Astrocyte (in vitro differentiated cells and primary cell): Measurements from ENCODE around the gene SMCO1. TPM values are rescaled to one million over a fixed set of nuclear protein-coding genes. Genes with fewer than 3 reads are reported as not detected.

Experiments
- DNase-seq: peaks from one replicate; pipeline ENCODE4 v3.0.0-alpha.2; 2010; ENCODE audit warnings: low read depth
- FAIRE-seq: peaks from 2 replicates; lab custom pipeline; 2011; peaks lifted over from hg19 to GRCh38; lab: Jason Lieb, UNC
- H2AFZ ChIP-seq: 2 replicates; pipeline ENCODE4 v1.6.0; 2012; ENCODE audit warnings: low read depth, low read length, inconsistent platforms
- H3K27ac ChIP-seq: 2 replicates; pipeline ENCODE4 v1.5.1; 2011; ENCODE audit warnings: low read depth, low read length, inconsistent platforms
- H3K27me3 ChIP-seq: 2 replicates; pipeline ENCODE4 v1.6.0; 2011; ENCODE audit warnings: low read length, inconsistent platforms; ENCODE audit not compliant: insufficient read depth
- H3K36me3 ChIP-seq: 2 replicates; pipeline ENCODE4 v1.5.1; 2011; ENCODE audit warnings: low read length, inconsistent platforms; ENCODE audit not compliant: insufficient read depth
- H3K4me1 ChIP-seq: 2 replicates; pipeline ENCODE4 v1.5.1; 2011; ENCODE audit warnings: low read length, inconsistent platforms; ENCODE audit not compliant: insufficient read depth
- H3K4me2 ChIP-seq: 2 replicates; pipeline ENCODE4 v1.6.0; 2012; ENCODE audit warnings: low read length, inconsistent platforms
- H3K4me3 ChIP-seq: 2 replicates; pipeline ENCODE4 v1.5.1; 2011; ENCODE audit warnings: low read depth, mild to moderate bottlenecking, low read length, inconsistent platforms; ENCODE audit not compliant: insufficient read depth
- H3K79me2 ChIP-seq: 2 replicates; pipeline ENCODE4 v1.6.0; 2012; ENCODE audit warnings: mild to moderate bottlenecking, low read length, inconsistent platforms; ENCODE audit not compliant: insufficient read depth
- H3K9ac ChIP-seq: 2 replicates; pipeline ENCODE4 v1.6.0; 2012; ENCODE audit warnings: mild to moderate bottlenecking, low read length, inconsistent platforms
- H3K9me3 ChIP-seq: 2 replicates; pipeline ENCODE4 v1.5.1; 2012; ENCODE audit warnings: low read depth, mild to moderate bottlenecking, low read length, inconsistent platforms; ENCODE audit not compliant: insufficient read depth
- H4K20me1 ChIP-seq: 2 replicates; pipeline ENCODE4 v1.6.0; 2012; ENCODE audit warnings: low read length, inconsistent platforms; ENCODE audit not compliant: insufficient read depth
- H3K27ac Mint-ChIP-seq: one replicate; pipeline ENCODE4 v1.8.0; 2021; ENCODE audit warnings: mild to moderate bottlenecking, mixed read lengths; ENCODE audit not compliant: unreplicated experiment
- H3K27me3 Mint-ChIP-seq: one replicate; pipeline ENCODE4 v1.8.0; 2021; ENCODE audit warnings: low read depth, mixed read lengths; ENCODE audit not compliant: unreplicated experiment
- H3K36me3 Mint-ChIP-seq: one replicate; pipeline ENCODE4 v1.8.0; 2021; ENCODE audit warnings: low read depth, mixed read lengths; ENCODE audit not compliant: unreplicated experiment
- H3K4me1 Mint-ChIP-seq: one replicate; pipeline ENCODE4 v1.8.0; 2021; ENCODE audit warnings: low read depth, mixed read lengths; ENCODE audit not compliant: unreplicated experiment
- H3K4me3 Mint-ChIP-seq: one replicate; pipeline ENCODE4 v1.8.0; 2021; ENCODE audit warnings: mild to moderate bottlenecking, moderate library complexity, mixed read lengths; ENCODE audit not compliant: unreplicated experiment
- H3K9me3 Mint-ChIP-seq: one replicate; pipeline ENCODE4 v1.8.0; 2021; ENCODE audit warnings: mild to moderate bottlenecking, mixed read lengths; ENCODE audit not compliant: unreplicated experiment
- CTCF ChIP-seq: IDR thresholded peaks from 2 replicates; pipeline ENCODE4 v1.5.1; 2011; ENCODE audit warnings: low read depth, mild to moderate bottlenecking, inconsistent platforms, low read length, moderate library complexity; ENCODE audit not compliant: insufficient read depth
- EZH2 ChIP-seq: IDR thresholded peaks from 2 replicates; pipeline ENCODE4 v1.6.1; 2012; ENCODE audit warnings: mild to moderate bottlenecking, low read length, inconsistent platforms; ENCODE audit not compliant: insufficient read depth
- total RNA-seq: library from RNA; stranded (reverse); gene quantifications from 2 replicates; pipeline ENCODE4 v1.2.1, GENCODE V29; 2021

SMCO1 gene
- total RNA-seq, 1 donor from 2014 or later: not detected

DNA sequence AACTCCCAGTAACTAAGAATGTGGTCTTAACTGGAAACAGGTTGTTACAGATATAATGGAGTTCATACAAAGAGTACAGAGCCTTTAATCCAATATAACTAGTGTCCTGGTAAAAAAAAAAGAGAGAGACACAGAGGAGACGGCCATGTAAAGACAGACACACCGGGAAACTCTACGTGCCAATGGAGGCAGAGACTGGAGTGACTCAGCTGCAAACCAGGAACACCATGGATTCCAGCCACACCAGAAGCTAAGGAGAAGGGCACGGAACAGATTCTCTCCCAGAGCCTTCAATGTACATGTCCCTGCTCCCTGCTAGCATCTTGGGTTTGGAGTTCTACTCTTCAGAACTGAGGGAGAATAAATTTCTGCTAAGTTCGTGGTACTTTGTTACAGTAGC, 16.1 kb downstream of the SMCO1 start:
- peak overlapping the region; percentile 75 for H3K4me3 Mint-ChIP-seq
- peak; percentile 75 for DNase-seq
- H3K4me1 Mint-ChIP-seq: peaks cover 11% of the 10 kb centered on the region
- TF ChIP-seq CTCF (no peak), EZH2 (no peak)
- H3K9me3 Mint-ChIP-seq: no peaks in the 10 kb centered on the region
- Histone ChIP-seq H3K4me2 (peak overlapping the region; percentile 91), H3K36me3 (no peaks in the 10 kb centered on the region), H3K4me1 (peaks cover 16% of the 10 kb centered on the region), H3K27me3 (no peaks in the 10 kb centered on the region), H4K20me1 (peaks cover 72% of the 10 kb centered on the region), H3K9me3 (no peaks in the 10 kb centered on the region), H3K79me2 (peaks cover 91% of the 10 kb centered on the region), H3K27ac (peak overlapping the region; percentile 65), H2AFZ (no peak overlapping the region), H3K4me3 (peak overlapping the region; percentile 26), H3K9ac (peak overlapping the region; percentile 46)
- FAIRE-seq: peak; percentile 13
- peaks cover 4% of the 10 kb centered on the region for H3K36me3 Mint-ChIP-seq
- peak overlapping the region; percentile 94 for H3K27ac Mint-ChIP-seq
- H3K27me3 Mint-ChIP-seq: no peaks in the 10 kb centered on the region

DNA sequence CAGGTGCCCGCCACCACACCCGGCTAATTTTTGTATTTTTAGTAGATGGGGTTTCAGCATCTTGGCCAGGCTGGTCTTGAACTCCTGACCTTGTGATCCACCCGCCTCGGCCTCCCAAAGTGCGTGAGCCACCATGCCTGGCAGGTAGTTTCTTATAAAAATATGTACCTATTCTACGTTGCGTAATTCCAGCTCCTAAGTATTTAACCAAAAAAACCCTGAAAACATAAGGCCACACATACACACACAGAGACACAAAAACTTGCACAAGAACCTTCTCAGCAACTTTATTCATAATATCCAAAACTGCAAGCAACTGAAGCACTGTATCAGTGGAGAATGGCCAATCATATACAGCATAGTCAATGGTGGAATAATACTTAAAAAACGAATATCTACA, 16.8 kb downstream of the SMCO1 start:
- H3K4me1 Mint-ChIP-seq: peaks cover 11% of the 10 kb centered on the region
- H3K9me3 Mint-ChIP-seq: no peaks in the 10 kb centered on the region
- Histone ChIP-seq H3K4me2 (peak overlapping the region; percentile 91), H3K79me2 (peaks cover 97% of the 10 kb centered on the region), H3K4me1 (peaks cover 16% of the 10 kb centered on the region), H4K20me1 (peaks cover 79% of the 10 kb centered on the region), H3K9me3 (no peaks in the 10 kb centered on the region), H3K4me3 (no peak overlapping the region), H3K27me3 (no peaks in the 10 kb centered on the region), H2AFZ (no peak overlapping the region), H3K36me3 (no peaks in the 10 kb centered on the region), H3K27ac (no peak overlapping the region), H3K9ac (no peak overlapping the region)
- DNase-seq (no peak), FAIRE-seq (no peak)
- peaks cover 4% of the 10 kb centered on the region for H3K36me3 Mint-ChIP-seq
- no peaks in the 10 kb centered on the region for H3K27me3 Mint-ChIP-seq
- peak overlapping the region; percentile 27 for H3K4me3 Mint-ChIP-seq
- no peak overlapping the region for H3K27ac Mint-ChIP-seq
- no peak for TF ChIP-seq CTCF
- no peak for TF ChIP-seq EZH2

DNA sequence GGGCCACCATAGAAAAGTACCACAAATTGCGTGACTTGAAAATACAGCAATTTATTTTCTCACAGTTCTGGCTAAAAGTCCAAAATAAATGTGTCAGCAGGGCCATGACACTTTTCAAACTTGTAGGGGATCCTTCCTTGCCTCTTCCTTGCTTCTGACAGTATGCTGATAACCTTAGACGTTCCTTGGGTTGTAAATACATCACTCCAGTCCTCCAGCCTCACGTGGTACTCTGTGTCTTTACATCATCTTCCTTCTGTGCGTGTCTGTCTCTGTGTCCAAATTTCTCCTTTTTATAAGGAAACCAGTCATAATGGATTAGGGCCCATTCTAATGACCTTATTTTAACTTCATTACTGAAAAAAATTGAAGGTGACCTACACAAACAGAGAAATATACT, 19.0 kb downstream of the SMCO1 start:
- Histone ChIP-seq H2AFZ (no peak overlapping the region), H3K79me2 (peaks cover 99% of the 10 kb centered on the region), H3K36me3 (no peaks in the 10 kb centered on the region), H3K9me3 (no peaks in the 10 kb centered on the region), H4K20me1 (peaks cover 75% of the 10 kb centered on the region), H3K9ac (no peak overlapping the region), H3K4me1 (peaks cover 16% of the 10 kb centered on the region), H3K27me3 (no peaks in the 10 kb centered on the region), H3K4me3 (no peak overlapping the region), H3K27ac (no peak overlapping the region), H3K4me2 (no peak overlapping the region)
- Mint-ChIP-seq H3K36me3 (peaks cover 4% of the 10 kb centered on the region), H3K4me1 (peaks cover 11% of the 10 kb centered on the region), H3K4me3 (no peak overlapping the region), H3K27ac (no peak overlapping the region), H3K27me3 (no peaks in the 10 kb centered on the region), H3K9me3 (no peaks in the 10 kb centered on the region)
- TF ChIP-seq CTCF (no peak), EZH2 (no peak)
- FAIRE-seq (no peak), DNase-seq (no peak)
